Endothelial cell of umbilical vein (primary cell): ENCODE results near the gene SGF29. TPM values are rescaled to one million over a fixed set of nuclear protein-coding genes. Genes with fewer than 3 reads are reported as not detected.

Experiments
- BruUV-seq: library from RNA; stranded (reverse); fragments of 400-500 nt; replicated peaks from 2 replicates; lab custom pipeline; 2021; lab: Mats Ljungman, UMichigan
- CTCF ChIA-PET: fragments of 300-600, 350-600 bp; sonication (Branson Sonifier 250); formaldehyde crosslinking; loops from one replicate; lab custom pipeline; 2021; ENCODE audit warnings: antibody characterized with exemption, inconsistent platforms; lab: Charles Lee
- POLR2A ChIA-PET: fragments of 300-600, 350-600 bp; sonication (Branson Sonifier 250); formaldehyde crosslinking; loops from one replicate; lab custom pipeline; 2021; ENCODE audit warnings: antibody characterized with exemption, inconsistent platforms; lab: Charles Lee
- DNase-seq: peaks from one replicate; pipeline ENCODE4 v3.0.0-alpha.2; 2011; ENCODE audit warnings: low read depth, low spot score
- FAIRE-seq: peaks from 2 replicates; lab custom pipeline; 2011; peaks lifted over from hg19 to GRCh38; lab: Jason Lieb, UNC
- H2AFZ ChIP-seq: 2 replicates; pipeline ENCODE4 v1.6.0; 2012; ENCODE audit warnings: low read depth, low read length, control low read depth, inconsistent platforms
- H3K27ac ChIP-seq: 2 replicates; pipeline ENCODE4 v1.5.1; 2011; ENCODE audit warnings: low read depth, mild to moderate bottlenecking, control low read depth, low read length, moderate library complexity; ENCODE audit not compliant: insufficient read depth
- H3K27me3 ChIP-seq, 2 experiments: 2 replicates each; pipeline versions ENCODE4 v1.6.0 to v1.6.1; 2011; ENCODE audit warnings: low read length in 2 of 2, mixed read lengths in 1 of 2; ENCODE audit not compliant: control insufficient read depth in 2 of 2, insufficient read depth in 2 of 2
- H3K36me3 ChIP-seq, 2 experiments: 2 replicates in 1 of 2; 3 replicates in 1 of 2; pipeline ENCODE4 v1.5.1; 2011; ENCODE audit warnings: low read length in 2 of 2, mild to moderate bottlenecking in 1 of 2, moderate library complexity in 1 of 2; ENCODE audit not compliant: control insufficient read depth in 2 of 2, insufficient read depth in 2 of 2; ENCODE audit errors: extremely low read depth in 1 of 2
- H3K4me1 ChIP-seq: 3 replicates; pipeline ENCODE4 v1.5.1; 2011; ENCODE audit warnings: mild to moderate bottlenecking, low read length; ENCODE audit not compliant: control insufficient read depth, insufficient read depth; ENCODE audit errors: extremely low read depth
- H3K4me2 ChIP-seq: 2 replicates; pipeline ENCODE4 v1.6.1; 2011; ENCODE audit warnings: low read length, control low read depth, mixed read lengths; ENCODE audit not compliant: insufficient read depth
- H3K4me3 ChIP-seq, 3 experiments: fragments of 200-600 bp in 1 of 3; sonication (generic), shearing (Covaris generic) in 1 of 3; replicated peaks in 1 of 3; 2 replicates each; pipeline ENCODE4 v1.5.1; 2011 to 2016; ENCODE audit warnings: control low read depth in 3 of 3, low read length in 3 of 3, mild to moderate bottlenecking in 2 of 3, inconsistent platforms in 1 of 3, low read depth in 1 of 3, moderate library complexity in 1 of 3; ENCODE audit not compliant: insufficient read depth in 1 of 3
- H3K79me2 ChIP-seq: 2 replicates; pipeline ENCODE4 v1.6.0; 2012; ENCODE audit warnings: low read length, inconsistent platforms; ENCODE audit not compliant: control insufficient read depth, insufficient read depth
- H3K9ac ChIP-seq: replicated peaks from 2 replicates; pipeline ENCODE3; 2011; ENCODE audit warnings: low read length, control low read depth; ENCODE audit not compliant: insufficient read depth; ENCODE audit errors: extremely low read depth
- H3K9me1 ChIP-seq: replicated peaks from 3 replicates; pipeline ENCODE4 v1.6.0; 2011; ENCODE audit warnings: mild to moderate bottlenecking, low read length; ENCODE audit not compliant: control insufficient read depth, insufficient read depth; ENCODE audit errors: extremely low read depth
- H3K9me3 ChIP-seq: replicated peaks from 2 replicates; pipeline ENCODE4 v1.5.1; 2012; ENCODE audit warnings: low read length, inconsistent platforms; ENCODE audit not compliant: control insufficient read depth, insufficient read depth
- H4K20me1 ChIP-seq: replicated peaks from 2 replicates; pipeline ENCODE3; 2011; ENCODE audit warnings: mild to moderate bottlenecking, low read length; ENCODE audit not compliant: control insufficient read depth, insufficient read depth; ENCODE audit errors: extremely low read depth
- CTCF ChIP-seq, 2 donors: IDR thresholded peaks; 1 replicate in 1 of 2; 2 replicates in 1 of 2; pipeline ENCODE4 v1.5.1; 2011; ENCODE audit warnings: low read length in 2 of 2, mild to moderate bottlenecking in 2 of 2, moderate library complexity in 2 of 2, control low read depth in 1 of 2, inconsistent platforms in 1 of 2, low read depth in 1 of 2; ENCODE audit not compliant: insufficient read depth in 1 of 2; ENCODE audit errors: extremely low read depth in 1 of 2
- EZH2 ChIP-seq: IDR thresholded peaks from 2 replicates; pipeline ENCODE4 v1.6.1; 2012; ENCODE audit warnings: borderline replicate concordance, low read depth, mild to moderate bottlenecking, moderate library complexity, low read length, inconsistent platforms; ENCODE audit not compliant: severe bottlenecking
- FOS ChIP-seq: IDR thresholded peaks from 2 replicates; pipeline ENCODE4 v1.6.1; 2011; ENCODE audit warnings: mild to moderate bottlenecking, low read length, moderate library complexity, borderline replicate concordance; ENCODE audit not compliant: insufficient read depth
- GATA2 ChIP-seq: IDR thresholded peaks from 2 replicates; pipeline ENCODE4 v1.7.0; 2011; ENCODE audit warnings: low read depth, mild to moderate bottlenecking, moderate library complexity, mixed read lengths, low read length; ENCODE audit not compliant: insufficient read length, insufficient read depth
- JUN ChIP-seq: IDR thresholded peaks from 2 replicates; pipeline ENCODE4 v1.6.1; 2011; ENCODE audit warnings: borderline replicate concordance, low read depth; ENCODE audit not compliant: insufficient read length, insufficient read depth
- MAX ChIP-seq: IDR thresholded peaks from 2 replicates; pipeline ENCODE4 v1.6.1; 2011; ENCODE audit not compliant: insufficient read depth, insufficient read length
- MYC ChIP-seq: IDR thresholded peaks from one replicate; pipeline ENCODE4 v1.6.1; 2011; ENCODE audit warnings: mild to moderate bottlenecking, low read depth, low read length
- POLR2A ChIP-seq: IDR thresholded peaks from 2 replicates; pipeline ENCODE4 v1.6.1; 2012; ENCODE audit warnings: low read depth, mild to moderate bottlenecking, control low read depth, low read length
- POLR2AphosphoS5 ChIP-seq: IDR thresholded peaks from 2 replicates; pipeline ENCODE4 v1.6.1; 2012; ENCODE audit warnings: low read depth, mild to moderate bottlenecking, control low read depth, low read length, moderate library complexity; ENCODE audit not compliant: insufficient read depth
- dilution Hi-C: fragments of 300-500 bp; cut with MboI; formaldehyde crosslinking; loops from one replicate; pipeline ENCODE4 v1.15.0; 2019; ENCODE audit warnings: low sequenced_read_pairs; ENCODE audit not compliant: extremely low pct_ligation_motif_present
- intact Hi-C: fragments of 100-400 bp; cut with micrococcal nuclease; formaldehyde crosslinking; loops from one replicate; pipeline ENCODE4 v1.10.0; 2022
- polyA plus RNA-seq, 4 experiments: library from polyadenylated mRNA; depleted of rRNA in 3 of 4; stranded (reverse) in 3 of 4; unstranded in 1 of 4; fragments of >200 nt; gene quantifications; 2 replicates each; pipeline versions ENCODE4 v1.2.1 to v1.2.3, GENCODE V29; 2011 to 2012; ENCODE audit warnings: missing spikeins in 1 of 4
- total RNA-seq: library from RNA; stranded (reverse); gene quantifications from 2 replicates; pipeline ENCODE4 v1.2.3, GENCODE V29; 2021

Gene SGF29
- total and polyA plus RNA-seq, 2 donors (not counting 3 experiments of a cell fraction or from before 2014, with no cell fraction given), result 3.4 to 12.0 TPM

- no peak overlapping the region for H3K27ac ChIP-seq
- H3K9me3 ChIP-seq, result no peaks in the 10 kb centered on the region
- no peaks in the 10 kb centered on the region for H3K36me3 ChIP-seq
- no TSS peak for BruUV-seq
- H3K27me3 ChIP-seq, result no peaks in the 10 kb centered on the region
- H3K79me2 ChIP-seq, result no peaks in the 10 kb centered on the region
- dilution Hi-C loops, result no loop called here
- TF ChIP-seq GATA2 (no peak), POLR2A (no peak), CTCF (IDR thresholded peaks at IDR 0.05; ENCODE audit: extremely low read depth in 1 of 2, insufficient read depth in 1 of 2, low read depth in 1 of 2, low read length in 2 of 2) (no peak), EZH2 (no peak), MYC (no peak), MAX (no peak), FOS (no peak), JUN (no peak), POLR2AphosphoS5 (no peak)
- H4K20me1 ChIP-seq, result no peaks in the 10 kb centered on the region
- no peak overlapping the region for H3K4me2 ChIP-seq
- no peak overlapping the region for H3K4me3 ChIP-seq
- no peak for DNase-seq
- intact Hi-C loops, result no loop called here
- H2AFZ ChIP-seq, result no peak overlapping the region
- ChIA-PET CTCF (no interaction called here), POLR2A (no interaction called here)
- no peak overlapping the region for H3K9ac ChIP-seq
- H3K9me1 ChIP-seq, result no peaks in the 10 kb centered on the region
- FAIRE-seq, result no peak
- no peaks in the 10 kb centered on the region for H3K4me1 ChIP-seq
These were observed 41.6 kb upstream of the SGF29 start for GRCh38 chr16:28511801-28512789.
